ENCODE measurements around the gene BCS1L.

The BCS1L gene

GRCh38 chr2:218648088-218648786, 11.2 kb upstream of the BCS1L start:
- peak; percentile 72 for DNase-seq
- H3K27me3 ChIP-seq (replicated peaks) = no peaks in the 10 kb centered on the region
- TF ChIP-seq CTCF (IDR thresholded peaks at IDR 0.05; ENCODE audit: low read depth, low read length, missing control alignments) = peak; percentile 89
- in situ Hi-C loops (cut with HindIII; ENCODE audit: low pct_ligation_motif_present, low sequenced_read_pairs) = no loop called here
- no peak overlapping the region for H3K4me3 ChIP-seq (ENCODE audit: low read depth, low read length)
- H3K27ac ChIP-seq = no peak overlapping the region
- peaks cover 74% of the 10 kb centered on the region for H3K36me3 ChIP-seq (replicated peaks)

- Histone ChIP-seq H3K27me3 (replicated peaks) (no peaks in the 10 kb centered on the region), H3K36me3 (replicated peaks) (peaks cover 79% of the 10 kb centered on the region), H3K4me3 (ENCODE audit: low read depth, low read length) (no peak overlapping the region), H3K27ac (no peak overlapping the region)
- in situ Hi-C loops (cut with HindIII; ENCODE audit: low pct_ligation_motif_present, low sequenced_read_pairs) = no loop called here
- DNase-seq = no peak
- no peak for TF ChIP-seq CTCF (IDR thresholded peaks at IDR 0.05; ENCODE audit: low read depth, low read length, missing control alignments)
These were observed 10.7 kb upstream of the BCS1L start for GRCh38 chr2:218648787-218649100.

GRCh38 chr2:218655751-218656150, 3.7 kb upstream of the BCS1L start:
- Histone ChIP-seq H3K27ac (no peak overlapping the region), H3K4me3 (ENCODE audit: low read depth, low read length) (no peak overlapping the region), H3K27me3 (replicated peaks) (no peaks in the 10 kb centered on the region), H3K36me3 (replicated peaks) (peaks cover 37% of the 10 kb centered on the region)
- in situ Hi-C loops (cut with HindIII; ENCODE audit: low pct_ligation_motif_present, low sequenced_read_pairs) = no loop called here
- TF ChIP-seq CTCF (IDR thresholded peaks at IDR 0.05; ENCODE audit: low read depth, low read length, missing control alignments) = no peak
- no peak for DNase-seq

GRCh38 chr2:218658671-218659257, 719 bp upstream of the BCS1L start:
- TF ChIP-seq CTCF (IDR thresholded peaks at IDR 0.05; ENCODE audit: low read depth, low read length, missing control alignments) = peak; percentile 74
- peaks cover 45% of the 10 kb centered on the region for H3K36me3 ChIP-seq (replicated peaks)
- H3K27me3 ChIP-seq (replicated peaks) = no peaks in the 10 kb centered on the region
- peak; percentile 35 for DNase-seq
- H3K27ac ChIP-seq = peak overlapping the region; percentile 43
- in situ Hi-C loops (cut with HindIII; ENCODE audit: low pct_ligation_motif_present, low sequenced_read_pairs) = no loop called here
- peak overlapping the region; percentile 94 for H3K4me3 ChIP-seq (ENCODE audit: low read depth, low read length)

- Histone ChIP-seq H3K36me3 (replicated peaks) (peaks cover 52% of the 10 kb centered on the region), H3K27me3 (replicated peaks) (no peaks in the 10 kb centered on the region), H3K27ac (no peak overlapping the region), H3K4me3 (ENCODE audit: low read depth, low read length) (peak overlapping the region; percentile 94)
- no peak for DNase-seq
- in situ Hi-C loops (cut with HindIII; ENCODE audit: low pct_ligation_motif_present, low sequenced_read_pairs) = no loop called here
- TF ChIP-seq CTCF (IDR thresholded peaks at IDR 0.05; ENCODE audit: low read depth, low read length, missing control alignments) = no peak
These were observed 490 bp downstream of the BCS1L start for GRCh38 chr2:218659988-218660358.

GRCh38 chr2:218662377-218662776, 2.9 kb downstream of the BCS1L start:
- no peak overlapping the region for H3K27ac ChIP-seq
- peaks cover 58% of the 10 kb centered on the region for H3K36me3 ChIP-seq (replicated peaks)
- H3K4me3 ChIP-seq (ENCODE audit: low read depth, low read length) = no peak overlapping the region
- in situ Hi-C loops (cut with HindIII; ENCODE audit: low pct_ligation_motif_present, low sequenced_read_pairs) = no loop called here
- H3K27me3 ChIP-seq (replicated peaks) = no peaks in the 10 kb centered on the region
- no peak for TF ChIP-seq CTCF (IDR thresholded peaks at IDR 0.05; ENCODE audit: low read depth, low read length, missing control alignments)
- no peak for DNase-seq
